SK-N-SH (cell line): Measurements from ENCODE around the gene ERAP2.

Source experiments
- CHD2 ChIP-seq: fragments of 150-350 bp; IDR thresholded peaks from 2 replicates; pipeline ENCODE4 v1.6.1; 2018; ENCODE audit warnings: low read length; ENCODE audit not compliant: partially characterized antibody
- EZH2phosphoT487 ChIP-seq: fragments of 200-600 bp; sonication (generic); IDR thresholded peaks from 2 replicates; pipeline ENCODE4 v1.6.1; 2017; ENCODE audit warnings: low read depth, mixed run types, mild to moderate bottlenecking, antibody characterized with exemption, moderate library complexity, borderline replicate concordance
- FOXM1 ChIP-seq: IDR thresholded peaks from 2 replicates; pipeline ENCODE4 v1.4.0; 2012; ENCODE audit warnings: low read depth, mild to moderate bottlenecking
- JUND ChIP-seq: IDR thresholded peaks from 2 replicates; pipeline ENCODE4 v1.4.0; 2012
- RAD21 ChIP-seq: IDR thresholded peaks from 2 replicates; pipeline ENCODE4 v1.6.1; 2012; ENCODE audit warnings: mild to moderate bottlenecking, low read length
- RCOR1 ChIP-seq: fragments of 150-350 bp; IDR thresholded peaks from 2 replicates; pipeline ENCODE4 v1.6.1; 2017; ENCODE audit warnings: antibody characterized with exemption, low read length
- SIN3A ChIP-seq: IDR thresholded peaks from 2 replicates; pipeline ENCODE4 v1.6.1; 2012; ENCODE audit warnings: low read depth, mild to moderate bottlenecking, low read length, moderate library complexity, borderline replicate concordance
- TAF1 ChIP-seq: IDR thresholded peaks from 2 replicates; pipeline ENCODE4 v1.6.1; 2012; ENCODE audit warnings: low read depth, mild to moderate bottlenecking, low read length, moderate library complexity, borderline replicate concordance
- TCF12 ChIP-seq: IDR thresholded peaks from 2 replicates; pipeline ENCODE4 v1.4.0; 2012
- TF ChIP-seq, protein P1 (sequence below): fragments of 200-600 bp; sonication (generic); IDR thresholded peaks from 2 replicates; pipeline ENCODE4 v1.6.1; 2017; ENCODE audit warnings: antibody characterized with exemption, mild to moderate bottlenecking, moderate library complexity
- TF ChIP-seq, protein P2 (sequence below): fragments of 150-350 bp; IDR thresholded peaks from 2 replicates; pipeline ENCODE4 v1.6.1; 2016; ENCODE audit warnings: mild to moderate bottlenecking, low read depth, low read length
- TF ChIP-seq, protein P3 (sequence below): IDR thresholded peaks from 2 replicates; pipeline ENCODE4 v1.6.1; 2012; ENCODE audit warnings: mild to moderate bottlenecking, low read depth, low read length, moderate library complexity
- TF ChIP-seq, protein P4 (sequence below): IDR thresholded peaks from 2 replicates; pipeline ENCODE4 v1.4.0; 2012; ENCODE audit warnings: low read depth, borderline replicate concordance

DNA sequence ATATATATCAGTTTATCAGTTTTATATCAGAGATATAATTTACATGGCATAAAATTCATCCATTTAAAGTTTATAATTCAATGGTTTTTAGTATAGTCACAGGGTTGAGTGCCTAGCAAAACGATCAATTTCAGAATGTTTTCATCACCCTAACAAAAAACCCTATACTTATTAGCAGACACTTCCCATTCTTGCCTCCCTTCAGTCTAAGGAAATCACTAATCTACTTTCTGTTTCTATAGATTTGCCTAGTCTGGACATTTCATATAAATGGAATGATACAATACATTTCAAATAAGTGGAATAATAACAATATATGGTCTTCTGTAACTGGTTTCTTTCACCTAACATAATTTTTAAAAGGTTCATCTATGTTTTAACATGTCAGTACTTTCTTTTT lies 50.0 kb downstream of the ERAP2 start:
- no peak for TF ChIP-seq TCF12
- TF ChIP-seq SIN3A, result no peak
- TF ChIP-seq, protein P1, sequence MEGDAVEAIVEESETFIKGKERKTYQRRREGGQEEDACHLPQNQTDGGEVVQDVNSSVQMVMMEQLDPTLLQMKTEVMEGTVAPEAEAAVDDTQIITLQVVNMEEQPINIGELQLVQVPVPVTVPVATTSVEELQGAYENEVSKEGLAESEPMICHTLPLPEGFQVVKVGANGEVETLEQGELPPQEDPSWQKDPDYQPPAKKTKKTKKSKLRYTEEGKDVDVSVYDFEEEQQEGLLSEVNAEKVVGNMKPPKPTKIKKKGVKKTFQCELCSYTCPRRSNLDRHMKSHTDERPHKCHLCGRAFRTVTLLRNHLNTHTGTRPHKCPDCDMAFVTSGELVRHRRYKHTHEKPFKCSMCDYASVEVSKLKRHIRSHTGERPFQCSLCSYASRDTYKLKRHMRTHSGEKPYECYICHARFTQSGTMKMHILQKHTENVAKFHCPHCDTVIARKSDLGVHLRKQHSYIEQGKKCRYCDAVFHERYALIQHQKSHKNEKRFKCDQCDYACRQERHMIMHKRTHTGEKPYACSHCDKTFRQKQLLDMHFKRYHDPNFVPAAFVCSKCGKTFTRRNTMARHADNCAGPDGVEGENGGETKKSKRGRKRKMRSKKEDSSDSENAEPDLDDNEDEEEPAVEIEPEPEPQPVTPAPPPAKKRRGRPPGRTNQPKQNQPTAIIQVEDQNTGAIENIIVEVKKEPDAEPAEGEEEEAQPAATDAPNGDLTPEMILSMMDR, result no peak
- no peak for TF ChIP-seq TAF1
- TF ChIP-seq RCOR1, result no peak
- TF ChIP-seq RAD21, result no peak
- TF ChIP-seq, protein P2, sequence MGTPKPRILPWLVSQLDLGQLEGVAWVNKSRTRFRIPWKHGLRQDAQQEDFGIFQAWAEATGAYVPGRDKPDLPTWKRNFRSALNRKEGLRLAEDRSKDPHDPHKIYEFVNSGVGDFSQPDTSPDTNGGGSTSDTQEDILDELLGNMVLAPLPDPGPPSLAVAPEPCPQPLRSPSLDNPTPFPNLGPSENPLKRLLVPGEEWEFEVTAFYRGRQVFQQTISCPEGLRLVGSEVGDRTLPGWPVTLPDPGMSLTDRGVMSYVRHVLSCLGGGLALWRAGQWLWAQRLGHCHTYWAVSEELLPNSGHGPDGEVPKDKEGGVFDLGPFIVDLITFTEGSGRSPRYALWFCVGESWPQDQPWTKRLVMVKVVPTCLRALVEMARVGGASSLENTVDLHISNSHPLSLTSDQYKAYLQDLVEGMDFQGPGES, result no peak
- no peak for TF ChIP-seq JUND
- TF ChIP-seq, protein P3, sequence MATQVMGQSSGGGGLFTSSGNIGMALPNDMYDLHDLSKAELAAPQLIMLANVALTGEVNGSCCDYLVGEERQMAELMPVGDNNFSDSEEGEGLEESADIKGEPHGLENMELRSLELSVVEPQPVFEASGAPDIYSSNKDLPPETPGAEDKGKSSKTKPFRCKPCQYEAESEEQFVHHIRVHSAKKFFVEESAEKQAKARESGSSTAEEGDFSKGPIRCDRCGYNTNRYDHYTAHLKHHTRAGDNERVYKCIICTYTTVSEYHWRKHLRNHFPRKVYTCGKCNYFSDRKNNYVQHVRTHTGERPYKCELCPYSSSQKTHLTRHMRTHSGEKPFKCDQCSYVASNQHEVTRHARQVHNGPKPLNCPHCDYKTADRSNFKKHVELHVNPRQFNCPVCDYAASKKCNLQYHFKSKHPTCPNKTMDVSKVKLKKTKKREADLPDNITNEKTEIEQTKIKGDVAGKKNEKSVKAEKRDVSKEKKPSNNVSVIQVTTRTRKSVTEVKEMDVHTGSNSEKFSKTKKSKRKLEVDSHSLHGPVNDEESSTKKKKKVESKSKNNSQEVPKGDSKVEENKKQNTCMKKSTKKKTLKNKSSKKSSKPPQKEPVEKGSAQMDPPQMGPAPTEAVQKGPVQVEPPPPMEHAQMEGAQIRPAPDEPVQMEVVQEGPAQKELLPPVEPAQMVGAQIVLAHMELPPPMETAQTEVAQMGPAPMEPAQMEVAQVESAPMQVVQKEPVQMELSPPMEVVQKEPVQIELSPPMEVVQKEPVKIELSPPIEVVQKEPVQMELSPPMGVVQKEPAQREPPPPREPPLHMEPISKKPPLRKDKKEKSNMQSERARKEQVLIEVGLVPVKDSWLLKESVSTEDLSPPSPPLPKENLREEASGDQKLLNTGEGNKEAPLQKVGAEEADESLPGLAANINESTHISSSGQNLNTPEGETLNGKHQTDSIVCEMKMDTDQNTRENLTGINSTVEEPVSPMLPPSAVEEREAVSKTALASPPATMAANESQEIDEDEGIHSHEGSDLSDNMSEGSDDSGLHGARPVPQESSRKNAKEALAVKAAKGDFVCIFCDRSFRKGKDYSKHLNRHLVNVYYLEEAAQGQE, result no peak
- no peak for TF ChIP-seq EZH2phosphoT487
- TF ChIP-seq, protein P4, sequence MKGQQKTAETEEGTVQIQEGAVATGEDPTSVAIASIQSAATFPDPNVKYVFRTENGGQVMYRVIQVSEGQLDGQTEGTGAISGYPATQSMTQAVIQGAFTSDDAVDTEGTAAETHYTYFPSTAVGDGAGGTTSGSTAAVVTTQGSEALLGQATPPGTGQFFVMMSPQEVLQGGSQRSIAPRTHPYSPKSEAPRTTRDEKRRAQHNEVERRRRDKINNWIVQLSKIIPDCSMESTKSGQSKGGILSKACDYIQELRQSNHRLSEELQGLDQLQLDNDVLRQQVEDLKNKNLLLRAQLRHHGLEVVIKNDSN, result no peak
- TF ChIP-seq CHD2, result no peak
- no peak for TF ChIP-seq FOXM1
